IMR-90 (cell line): ENCODE data around the gene CKAP2. TPM values are rescaled to one million over a fixed set of nuclear protein-coding genes. Genes with fewer than 3 reads are reported as not detected.

Source experiments
- ATAC-seq: fragments of 200-7000 bp; cut with Tn5 transposase; 2 replicates; pipeline ENCODE4 v1.9.1; 2020; ENCODE audit warnings: low read depth, mild to moderate bottlenecking, moderate library complexity
- BruUV-seq: library from RNA; stranded (reverse); fragments of 400-500 nt; replicated peaks from 2 replicates; lab custom pipeline; 2021; lab: Mats Ljungman, UMichigan
- CTCF ChIA-PET: fragments of 300-600 bp; formaldehyde crosslinking; extraction: SDS; loops from one replicate; lab custom pipeline; 2021; ENCODE audit warnings: antibody characterized with exemption; lab: Yijun Ruan, JAX
- POLR2A ChIA-PET: fragments of 300-600 bp; sonication (Branson Sonifier 250); formaldehyde crosslinking; loops from one replicate; lab custom pipeline; 2022; ENCODE audit warnings: antibody characterized with exemption; ENCODE audit not compliant: unreplicated experiment; lab: Charles Lee
- DNase-seq: peaks from one replicate; pipeline ENCODE4 v3.0.0; 2013
- H2AFZ ChIP-seq: replicated peaks from 2 replicates; pipeline ENCODE3; 2013; ENCODE audit warnings: low read length, mild to moderate bottlenecking; ENCODE audit not compliant: poor library complexity
- H2AK5ac ChIP-seq: 2 replicates; pipeline ENCODE4 v1.6.1; 2013; ENCODE audit warnings: low read depth, low read length, inconsistent platforms
- H2AK9ac ChIP-seq: replicated peaks from 2 replicates; pipeline ENCODE3; 2013; ENCODE audit warnings: mild to moderate bottlenecking, low read depth, low read length, moderate library complexity; ENCODE audit not compliant: poor library complexity
- H2BK120ac ChIP-seq: 2 replicates; pipeline ENCODE4 v1.6.1; 2013; ENCODE audit warnings: low read depth, low read length, inconsistent platforms
- H2BK15ac ChIP-seq: 3 replicates; pipeline ENCODE4 v1.6.1; 2013; ENCODE audit warnings: low read depth, low read length, inconsistent platforms
- H2BK20ac ChIP-seq: 2 replicates; pipeline ENCODE4 v1.6.1; 2013; ENCODE audit warnings: low read depth, mild to moderate bottlenecking, inconsistent platforms, low read length, moderate library complexity
- H2BK5ac ChIP-seq: 2 replicates; pipeline ENCODE4 v1.6.1; 2013; ENCODE audit warnings: mild to moderate bottlenecking, low read depth, low read length, inconsistent platforms; ENCODE audit not compliant: poor library complexity, severe bottlenecking
- H3K14ac ChIP-seq: replicated peaks from 2 replicates; pipeline ENCODE4 v1.6.1; 2013; ENCODE audit warnings: low read depth, low read length, inconsistent platforms
- H3K18ac ChIP-seq: 2 replicates; pipeline ENCODE4 v1.6.1; 2013; ENCODE audit warnings: low read depth, low read length, control low read depth
- H3K23ac ChIP-seq: 2 replicates; pipeline ENCODE4 v1.6.1; 2013; ENCODE audit warnings: low read depth, low read length, inconsistent platforms
- H3K27ac ChIP-seq: 2 replicates; pipeline ENCODE4 v1.5.1; 2013; ENCODE audit warnings: mild to moderate bottlenecking, control low read depth, low read length; ENCODE audit not compliant: insufficient read depth
- H3K27me3 ChIP-seq: 2 replicates; pipeline ENCODE4 v1.6.1; 2013; ENCODE audit warnings: low read length; ENCODE audit not compliant: control insufficient read depth, insufficient read depth
- H3K36me3 ChIP-seq: 2 replicates; pipeline ENCODE4 v1.6.1; 2013; ENCODE audit warnings: low read length, mixed read lengths; ENCODE audit not compliant: control insufficient read depth, insufficient read depth
- H3K4ac ChIP-seq: 2 replicates; pipeline ENCODE4 v1.6.1; 2013; ENCODE audit warnings: low read depth, low read length, inconsistent platforms
- H3K4me1 ChIP-seq: 2 replicates; pipeline ENCODE4 v1.6.1; 2013; ENCODE audit warnings: low read length, mixed read lengths; ENCODE audit not compliant: control insufficient read depth, insufficient read depth
- H3K4me2 ChIP-seq: 2 replicates; pipeline ENCODE4 v1.6.1; 2013; ENCODE audit warnings: low read depth, mild to moderate bottlenecking, control low read depth, low read length, moderate library complexity
- H3K4me3 ChIP-seq: 2 replicates; pipeline ENCODE4 v1.5.1; 2013; ENCODE audit warnings: low read depth, mild to moderate bottlenecking, control low read depth, low read length, moderate library complexity; ENCODE audit not compliant: insufficient read depth
- H3K56ac ChIP-seq: 2 replicates; pipeline ENCODE4 v1.6.1; 2013; ENCODE audit warnings: low read length, inconsistent platforms; ENCODE audit not compliant: insufficient read depth; ENCODE audit errors: extremely low read depth
- H3K79me1 ChIP-seq, 2 experiments: 2 replicates each; pipeline ENCODE4 v1.6.1; 2013; ENCODE audit warnings: low read length in 2 of 2, inconsistent platforms in 1 of 2, low read depth in 1 of 2
- H3K9ac ChIP-seq: 2 replicates; pipeline ENCODE4 v1.6.1; 2013; ENCODE audit warnings: low read depth, low read length, control low read depth
- H3K9me1 ChIP-seq: 2 replicates; pipeline ENCODE4 v1.6.1; 2013; ENCODE audit warnings: low read length, inconsistent platforms; ENCODE audit not compliant: insufficient read depth
- H3K9me3 ChIP-seq: 2 replicates; pipeline ENCODE4 v1.6.1; 2013; ENCODE audit warnings: low read length; ENCODE audit not compliant: control insufficient read depth, insufficient read depth
- H4K20me1 ChIP-seq: 2 replicates; pipeline ENCODE4 v1.6.1; 2013; ENCODE audit warnings: low read length, inconsistent platforms; ENCODE audit not compliant: insufficient read depth
- H4K5ac ChIP-seq: 2 replicates; pipeline ENCODE4 v1.6.1; 2013; ENCODE audit warnings: mild to moderate bottlenecking, low read depth, low read length, control low read depth
- H4K8ac ChIP-seq, 2 experiments: 2 replicates each; pipeline ENCODE4 v1.6.1; 2013; ENCODE audit warnings: low read depth in 2 of 2, low read length in 2 of 2, control low read depth in 1 of 2, inconsistent platforms in 1 of 2
- H4K91ac ChIP-seq: 2 replicates; pipeline ENCODE4 v1.6.1; 2013; ENCODE audit warnings: low read depth, low read length, inconsistent platforms; ENCODE audit not compliant: insufficient read depth
- BHLHE40 ChIP-seq: fragments of 150-350 bp; IDR thresholded peaks from 2 replicates; pipeline ENCODE4 v1.6.1; 2016; ENCODE audit warnings: mild to moderate bottlenecking, low read depth, low read length
- CEBPB ChIP-seq: IDR thresholded peaks from 2 replicates; pipeline ENCODE4 v1.6.1; 2012; ENCODE audit warnings: low read depth, low read length, improper control_type of control experiment
- MAFK ChIP-seq: IDR thresholded peaks from 2 replicates; pipeline ENCODE4 v1.6.1; 2012; ENCODE audit warnings: low read depth, low read length, improper control_type of control experiment
- RAD21 ChIP-seq: IDR thresholded peaks from 2 replicates; pipeline ENCODE4 v1.6.1; 2012; ENCODE audit warnings: low read length, improper control_type of control experiment
- RFX5 ChIP-seq: IDR thresholded peaks from 2 replicates; pipeline ENCODE4 v1.8.0; 2012; ENCODE audit warnings: low read depth, mild to moderate bottlenecking, low read length, moderate library complexity
- WGBS, 2 experiments: methylation state at CpG; one replicate each; pipeline versions ENCODE4 v1.1.5 to v1.1.7; 2013; ENCODE audit warnings: missing lambda C conversion rate in 2 of 2; ENCODE audit not compliant: insufficient read length in 1 of 2; ENCODE audit errors: extremely low coverage in 2 of 2; 5-methylcytosine and 5-hydroxymethylcytosine counted together
- dilution Hi-C: fragments of 300-500 bp; cut with HindIII; formaldehyde crosslinking; loops from one replicate; pipeline ENCODE4 v1.14.3; 2018; ENCODE audit warnings: low sequenced_read_pairs; ENCODE audit not compliant: unreplicated experiment
- in situ Hi-C: fragments of 300-500 bp; cut with MboI; formaldehyde crosslinking; loops from 3 replicates; pipeline ENCODE4 v1.14.3; 2019; ENCODE audit warnings: low sequenced_read_pairs, inconsistent platforms, mixed read lengths
- intact Hi-C: fragments of 100-400 bp; cut with micrococcal nuclease; formaldehyde crosslinking; loops from 2 replicates; pipeline ENCODE4 v1.10.0; 2022
- polyA plus RNA-seq, 3 experiments: library from polyadenylated mRNA; depleted of rRNA; stranded (reverse); fragments of >200 nt; gene quantifications; 2 replicates each; pipeline ENCODE4 v1.2.3, GENCODE V29; 2012; ENCODE audit warnings: low replicate concordance in 1 of 3
- total RNA-seq: library from RNA; depleted of rRNA; stranded (reverse); fragments of >200 nt; gene quantifications from 2 replicates; pipeline ENCODE4 v1.2.3, GENCODE V29; 2012
- TF ChIP-seq, protein P1 (sequence below): conservative IDR thresholded peaks from 2 replicates; pipeline ENCODE4 v1.5.1; 2012; ENCODE audit warnings: mild to moderate bottlenecking, low read depth, low read length, improper control_type of control experiment
- TF ChIP-seq, protein P2 (sequence below): fragments of 150-350 bp; IDR thresholded peaks from 2 replicates; pipeline ENCODE4 v1.6.1; 2017; ENCODE audit warnings: mild to moderate bottlenecking, antibody characterized with exemption, low read length, low read depth
- TF ChIP-seq, protein P3 (sequence below): fragments of 150-350 bp; IDR thresholded peaks from 2 replicates; pipeline ENCODE4 v1.6.1; 2016; ENCODE audit warnings: low read depth, mild to moderate bottlenecking, low read length, moderate library complexity, borderline replicate concordance

Gene CKAP2
- total and polyA plus RNA-seq, 2 of the 4 experiments (the other 2 are of a cell fraction): 23.0 to 44.6 TPM

DNA sequence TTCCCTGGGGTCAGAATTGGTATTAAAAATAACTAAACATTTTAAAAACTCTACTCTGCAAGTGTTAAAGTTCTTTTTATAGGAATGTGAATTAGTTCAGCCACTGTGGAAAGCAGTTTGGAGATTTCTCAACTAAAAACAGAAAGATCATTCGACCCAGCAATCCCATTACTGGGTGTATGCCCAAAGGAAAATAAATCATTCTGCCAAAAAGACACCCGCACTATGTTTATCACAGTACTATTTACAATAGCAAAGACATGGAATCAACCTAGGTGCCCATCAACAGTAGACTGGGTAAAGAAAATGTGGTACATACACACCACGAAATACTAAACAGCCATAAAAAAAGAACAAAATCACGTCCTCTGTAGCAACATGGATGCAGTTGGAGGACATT is 48.6 kb upstream of the CKAP2 start:
- H2BK20ac ChIP-seq: no peak overlapping the region
- no peaks in the 10 kb centered on the region; a peak in 1 of 4 replicates for H3K79me1 ChIP-seq
- peaks cover 1% of the 10 kb centered on the region; the same call in 1 of the 2 replicates for H3K4me1 ChIP-seq
- 0 out of 2 replicates have a peak overlapping the region, but pooled peaks have one; percentile 70 for H3K4me3 ChIP-seq
- no peaks in the 10 kb centered on the region for H4K20me1 ChIP-seq
- no peak overlapping the region for H2BK15ac ChIP-seq
- no peak overlapping the region for H4K5ac ChIP-seq
- no peak overlapping the region for H3K23ac ChIP-seq
- no peak overlapping the region for H3K18ac ChIP-seq
- H2AK9ac ChIP-seq: no peak overlapping the region
- no peak overlapping the region for H2BK5ac ChIP-seq
- no peaks in the 10 kb centered on the region for H3K9me3 ChIP-seq
- DNase-seq (no peak), ATAC-seq (no peak)
- H3K9ac ChIP-seq: no peak overlapping the region
- no peak overlapping the region for H3K4ac ChIP-seq
- POLR2A ChIA-PET: no interaction called here
- H3K36me3 ChIP-seq: no peaks in the 10 kb centered on the region
- no peaks in the 10 kb centered on the region for H3K27me3 ChIP-seq
- intact Hi-C loops: no loop called here
- no peak overlapping the region for H3K27ac ChIP-seq
- H3K9me1 ChIP-seq: no peaks in the 10 kb centered on the region
- in situ Hi-C loops: no loop called here
- no peak overlapping the region for H2BK120ac ChIP-seq
- H2AK5ac ChIP-seq: no peak overlapping the region
- no peak for TF ChIP-seq BHLHE40
- no peak for TF ChIP-seq RFX5
- TF ChIP-seq, protein P1, sequence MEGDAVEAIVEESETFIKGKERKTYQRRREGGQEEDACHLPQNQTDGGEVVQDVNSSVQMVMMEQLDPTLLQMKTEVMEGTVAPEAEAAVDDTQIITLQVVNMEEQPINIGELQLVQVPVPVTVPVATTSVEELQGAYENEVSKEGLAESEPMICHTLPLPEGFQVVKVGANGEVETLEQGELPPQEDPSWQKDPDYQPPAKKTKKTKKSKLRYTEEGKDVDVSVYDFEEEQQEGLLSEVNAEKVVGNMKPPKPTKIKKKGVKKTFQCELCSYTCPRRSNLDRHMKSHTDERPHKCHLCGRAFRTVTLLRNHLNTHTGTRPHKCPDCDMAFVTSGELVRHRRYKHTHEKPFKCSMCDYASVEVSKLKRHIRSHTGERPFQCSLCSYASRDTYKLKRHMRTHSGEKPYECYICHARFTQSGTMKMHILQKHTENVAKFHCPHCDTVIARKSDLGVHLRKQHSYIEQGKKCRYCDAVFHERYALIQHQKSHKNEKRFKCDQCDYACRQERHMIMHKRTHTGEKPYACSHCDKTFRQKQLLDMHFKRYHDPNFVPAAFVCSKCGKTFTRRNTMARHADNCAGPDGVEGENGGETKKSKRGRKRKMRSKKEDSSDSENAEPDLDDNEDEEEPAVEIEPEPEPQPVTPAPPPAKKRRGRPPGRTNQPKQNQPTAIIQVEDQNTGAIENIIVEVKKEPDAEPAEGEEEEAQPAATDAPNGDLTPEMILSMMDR: no peak
- no peak for TF ChIP-seq RAD21
- TF ChIP-seq CEBPB: no peak
- TF ChIP-seq, protein P2, sequence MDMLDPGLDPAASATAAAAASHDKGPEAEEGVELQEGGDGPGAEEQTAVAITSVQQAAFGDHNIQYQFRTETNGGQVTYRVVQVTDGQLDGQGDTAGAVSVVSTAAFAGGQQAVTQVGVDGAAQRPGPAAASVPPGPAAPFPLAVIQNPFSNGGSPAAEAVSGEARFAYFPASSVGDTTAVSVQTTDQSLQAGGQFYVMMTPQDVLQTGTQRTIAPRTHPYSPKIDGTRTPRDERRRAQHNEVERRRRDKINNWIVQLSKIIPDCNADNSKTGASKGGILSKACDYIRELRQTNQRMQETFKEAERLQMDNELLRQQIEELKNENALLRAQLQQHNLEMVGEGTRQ: no peak
- no peak for TF ChIP-seq MAFK
- TF ChIP-seq, protein P3, sequence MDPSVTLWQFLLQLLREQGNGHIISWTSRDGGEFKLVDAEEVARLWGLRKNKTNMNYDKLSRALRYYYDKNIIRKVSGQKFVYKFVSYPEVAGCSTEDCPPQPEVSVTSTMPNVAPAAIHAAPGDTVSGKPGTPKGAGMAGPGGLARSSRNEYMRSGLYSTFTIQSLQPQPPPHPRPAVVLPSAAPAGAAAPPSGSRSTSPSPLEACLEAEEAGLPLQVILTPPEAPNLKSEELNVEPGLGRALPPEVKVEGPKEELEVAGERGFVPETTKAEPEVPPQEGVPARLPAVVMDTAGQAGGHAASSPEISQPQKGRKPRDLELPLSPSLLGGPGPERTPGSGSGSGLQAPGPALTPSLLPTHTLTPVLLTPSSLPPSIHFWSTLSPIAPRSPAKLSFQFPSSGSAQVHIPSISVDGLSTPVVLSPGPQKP: no peak
- no peak overlapping the region for H4K91ac ChIP-seq
- no peak overlapping the region for H3K56ac ChIP-seq
- no peak overlapping the region for H2AFZ ChIP-seq
- H4K8ac ChIP-seq: no peak overlapping the region
- BruUV-seq: no TSS peak
- no peak overlapping the region; the same call in 1 of the 2 replicates for H3K4me2 ChIP-seq
- CTCF ChIA-PET: no interaction called here
- no peak overlapping the region for H3K14ac ChIP-seq
- dilution Hi-C loops: no loop called here
- WGBS, 2 experiments: no CpG with 5 or more reads among the region's 4 CpGs
